K562 (cell line): ENCODE measurements around the gene STMN3.

Source experiments
- TCF7 ChIP-seq: sonication (generic); IDR thresholded peaks from 2 replicates; pipeline ENCODE4 v1.6.1; 2016; ENCODE audit warnings: antibody characterized with exemption, borderline replicate concordance
- ZNF699 ChIP-seq: fragments of 250-450 bp; sonication (Bioruptor Pico); IDR thresholded peaks from 2 replicates; pipeline ENCODE4 v1.8.0; 2021; ENCODE audit warnings: mild to moderate bottlenecking, moderate library complexity; ENCODE audit not compliant: insufficient replicate concordance
- ZNF778 ChIP-seq: fragments of 450-650 bp; formaldehyde crosslinking; IDR thresholded peaks from 2 replicates; pipeline ENCODE4 v1.4.0; 2020; ENCODE audit warnings: mild to moderate bottlenecking, moderate library complexity

DNA sequence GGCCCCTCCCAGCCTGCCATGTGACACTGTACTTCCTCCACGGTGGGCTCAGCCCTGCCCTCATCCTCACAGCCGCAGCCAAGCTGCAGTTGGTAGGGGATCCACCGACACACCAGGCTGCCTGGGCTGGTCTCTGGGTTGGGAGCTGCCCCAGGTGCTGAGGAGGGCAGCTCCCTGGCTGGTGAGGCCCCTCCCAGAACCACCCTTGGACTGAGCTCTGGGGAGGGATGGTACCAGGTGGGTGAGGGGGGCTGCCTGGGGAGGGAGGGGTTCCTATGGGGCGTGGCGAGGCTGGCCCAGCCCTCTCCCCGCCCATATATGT is 43.0 kb upstream of the STMN3 start:
- TF ChIP-seq ZNF778 (CRISPR knock-in tag) (no peak), TCF7 (no peak), ZNF699 (CRISPR knock-in tag) (no peak)
